HG02588 (cell line): ENCODE data around the gene PPARG.

ENCODE experiments used
- ATAC-seq: cut with Tn5 transposase; IDR thresholded peaks from one replicate; pipeline ENCODE4 v1.9.1; 2021; ENCODE audit warnings: mild to moderate bottlenecking, moderate library complexity; ENCODE audit not compliant: unreplicated experiment

Gene PPARG

GRCh38 chr3:12308517-12308916 lies 19.6 kb downstream of the PPARG start:
- no peak for ATAC-seq

- ATAC-seq = no peak
Observed at GRCh38 chr3:12309716-12310115, 20.8 kb downstream of the PPARG start.

GRCh38 chr3:12312010-12312409 lies 23.1 kb downstream of the PPARG start:
- no peak for ATAC-seq

GRCh38 chr3:12313519-12313918 lies 24.6 kb downstream of the PPARG start:
- ATAC-seq = no peak

- no peak for ATAC-seq
Observed at GRCh38 chr3:12316253-12316652, 27.4 kb downstream of the PPARG start.

- no peak for ATAC-seq
Observed at GRCh38 chr3:12316729-12317351, 28.0 kb downstream of the PPARG start.

GRCh38 chr3:12317914-12318313 lies 29.0 kb downstream of the PPARG start:
- ATAC-seq = no peak

GRCh38 chr3:12318758-12319621 lies 30.1 kb downstream of the PPARG start:
- no peak for ATAC-seq

GRCh38 chr3:12321015-12321414 lies 32.1 kb downstream of the PPARG start:
- ATAC-seq = no peak

GRCh38 chr3:12323237-12323636 lies 34.4 kb downstream of the PPARG start:
- ATAC-seq = no peak

GRCh38 chr3:12325586-12326515 lies 37.0 kb downstream of the PPARG start:
- ATAC-seq = no peak

GRCh38 chr3:12327021-12327420 lies 38.2 kb downstream of the PPARG start:
- ATAC-seq = no peak

- ATAC-seq = no peak
Observed at GRCh38 chr3:12328132-12328836, 39.4 kb downstream of the PPARG start.

- ATAC-seq = no peak
Observed at GRCh38 chr3:12328837-12329462, 40.1 kb downstream of the PPARG start.

- no peak for ATAC-seq
Observed at GRCh38 chr3:12334786-12335185, 45.9 kb downstream of the PPARG start.

GRCh38 chr3:12335421-12335820 lies 46.6 kb downstream of the PPARG start:
- no peak for ATAC-seq

- ATAC-seq = no peak
Observed at GRCh38 chr3:12336099-12336498, 47.2 kb downstream of the PPARG start.

GRCh38 chr3:12338595-12339546 lies 50.0 kb downstream of the PPARG start:
- no peak for ATAC-seq
